GM19328 (cell line): ENCODE measurements around the gene KRTAP13-2.

Experiments
- ATAC-seq: cut with Tn5 transposase; IDR thresholded peaks from one replicate; pipeline ENCODE4 v1.9.1; 2021; ENCODE audit warnings: mild to moderate bottlenecking, moderate library complexity; ENCODE audit not compliant: unreplicated experiment

Gene KRTAP13-2, protein sequence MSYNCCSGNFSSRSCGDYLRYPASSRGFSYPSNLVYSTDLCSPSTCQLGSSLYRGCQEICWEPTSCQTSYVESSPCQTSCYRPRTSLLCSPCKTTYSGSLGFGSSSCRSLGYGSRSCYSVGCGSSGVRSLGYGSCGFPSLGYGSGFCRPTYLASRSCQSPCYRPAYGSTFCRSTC

DNA sequence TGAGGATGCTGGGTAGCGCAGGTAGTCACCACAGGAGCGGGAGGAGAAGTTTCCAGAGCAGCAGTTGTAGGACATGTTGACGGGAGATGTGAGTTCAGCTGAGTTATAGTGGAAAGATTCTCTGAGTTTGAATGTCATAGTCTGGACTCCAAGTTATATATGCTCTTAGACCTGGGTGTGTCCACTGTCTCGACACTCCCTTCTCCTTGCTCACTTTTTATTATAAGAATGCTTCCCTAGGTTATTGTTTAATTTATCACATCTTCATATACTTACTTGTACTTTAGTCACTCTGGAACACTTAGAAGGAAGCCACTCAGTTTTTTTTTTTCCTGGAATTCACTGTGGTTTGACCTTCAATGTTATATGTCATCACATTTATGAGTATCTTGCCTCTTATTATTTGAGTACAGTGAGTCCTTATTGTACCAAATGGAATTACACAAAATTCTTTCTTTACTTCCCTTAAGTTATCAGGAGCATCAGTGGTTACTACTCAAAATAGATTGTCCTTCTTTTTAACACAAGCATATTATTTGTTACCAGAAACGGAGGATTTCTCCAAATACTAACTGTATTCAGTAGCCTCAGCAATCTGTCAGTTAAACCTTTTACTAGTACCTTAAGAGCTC, at the start of gene KRTAP13-2:
TSS of gene KRTAP13-2 (minus strand) at position 133 of the 632 bp plus-strand sequence. CDS start at position 75, 58 bp downstream.
- ATAC-seq: no peak

DNA sequence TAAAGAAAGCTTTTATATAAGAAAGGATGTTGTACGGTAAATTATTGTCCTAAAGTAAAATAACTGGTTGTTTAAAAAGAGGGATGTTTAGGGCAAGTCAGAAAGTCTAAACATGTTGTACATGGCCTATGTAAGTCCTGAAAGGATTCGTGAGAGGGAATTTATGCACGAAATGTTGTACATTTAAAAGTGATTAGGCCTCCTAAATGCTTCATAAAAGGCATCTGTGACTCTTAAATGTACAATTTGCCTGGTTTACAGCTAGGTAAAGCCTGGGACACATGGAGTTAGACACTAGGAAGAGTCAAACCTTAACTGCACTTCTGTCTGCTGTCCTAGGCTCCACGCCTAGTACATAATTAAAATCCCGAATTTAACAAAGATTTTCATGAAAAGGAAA, 43.9 kb upstream of the KRTAP13-2 start:
- ATAC-seq: no peak

DNA sequence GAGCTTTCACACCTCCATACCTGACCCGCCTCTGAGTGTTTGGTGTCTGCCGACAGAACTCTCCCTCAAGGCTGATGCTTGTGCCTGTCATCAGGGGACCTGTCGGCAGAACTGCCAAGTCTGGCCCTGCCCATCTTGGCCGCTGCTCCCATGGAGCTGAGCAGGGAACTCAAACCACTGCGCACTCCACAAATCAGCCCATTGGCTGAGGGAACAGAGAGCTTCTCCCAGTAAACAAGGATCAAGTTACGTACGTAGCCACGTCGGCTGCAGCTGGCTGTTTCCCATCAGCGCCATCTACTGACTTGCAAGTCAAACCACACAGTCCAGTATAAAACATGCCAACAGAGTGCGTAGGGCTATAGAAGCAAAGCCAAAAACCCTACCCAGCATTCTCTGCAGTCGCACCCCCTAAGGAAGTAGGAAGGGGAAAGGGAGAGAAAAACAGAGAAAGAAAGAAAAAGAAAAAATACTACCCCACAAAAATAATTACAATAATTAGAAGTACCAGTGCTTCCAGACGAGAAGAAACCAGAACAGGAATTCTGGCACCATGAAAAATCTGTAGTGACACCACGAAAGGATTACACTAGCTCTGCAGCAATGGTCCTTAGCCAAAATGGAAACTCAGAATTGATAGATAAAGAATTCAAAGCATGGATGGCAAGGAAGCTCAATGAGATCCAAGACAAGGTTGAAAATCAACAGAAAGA, 36.9 kb upstream of the KRTAP13-2 start:
- no peak for ATAC-seq

DNA sequence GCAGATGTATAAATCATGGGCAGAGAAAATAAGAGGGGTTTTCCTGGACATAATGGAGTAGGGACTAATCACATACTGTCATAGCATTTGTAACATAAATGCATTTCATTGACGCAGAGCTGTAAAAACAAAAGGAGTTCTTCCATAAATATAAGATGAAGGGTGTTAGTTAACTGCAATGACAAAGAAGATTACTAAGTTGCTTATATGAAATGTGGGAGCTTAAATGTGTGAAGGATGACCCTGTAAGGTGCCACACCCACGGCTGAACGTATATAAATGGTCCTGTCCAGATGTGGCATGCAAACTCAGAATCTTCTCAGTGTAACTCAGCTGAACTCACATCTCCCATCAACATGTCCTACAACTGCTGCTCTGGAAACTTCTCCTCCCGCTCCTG, 23.7 kb upstream of the KRTAP13-2 start, which contains the start of gene KRTAP13-1:
TSS of gene KRTAP13-1 (plus strand) at position 301 of the 400 bp plus-strand sequence. CDS start at position 357, 56 bp downstream.
- ATAC-seq: no peak

DNA sequence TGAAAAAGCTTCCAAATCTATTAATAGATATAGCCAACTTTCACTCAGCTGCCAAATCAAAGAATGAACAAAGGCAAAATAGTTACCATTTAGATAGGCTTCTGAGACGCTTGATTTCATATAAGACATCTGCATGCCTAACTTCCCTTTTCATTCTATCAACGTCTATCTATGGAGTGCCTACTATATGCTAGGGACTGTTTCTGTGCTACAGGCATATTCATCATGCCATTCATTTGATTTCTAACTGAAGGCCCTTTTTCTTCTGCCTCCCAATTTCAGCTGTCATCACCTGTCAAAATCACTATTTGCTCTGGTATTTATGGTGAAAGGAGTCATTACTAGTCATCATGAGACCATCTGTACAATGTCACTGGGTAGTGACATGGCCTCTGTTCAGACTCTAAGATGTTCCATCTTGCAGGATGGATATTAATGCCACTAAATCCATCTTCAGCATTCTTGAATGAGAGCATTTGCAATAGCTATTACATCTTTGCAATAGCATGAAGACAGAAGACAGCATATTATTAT, 19.5 kb upstream of the KRTAP13-2 start:
- no peak for ATAC-seq

DNA sequence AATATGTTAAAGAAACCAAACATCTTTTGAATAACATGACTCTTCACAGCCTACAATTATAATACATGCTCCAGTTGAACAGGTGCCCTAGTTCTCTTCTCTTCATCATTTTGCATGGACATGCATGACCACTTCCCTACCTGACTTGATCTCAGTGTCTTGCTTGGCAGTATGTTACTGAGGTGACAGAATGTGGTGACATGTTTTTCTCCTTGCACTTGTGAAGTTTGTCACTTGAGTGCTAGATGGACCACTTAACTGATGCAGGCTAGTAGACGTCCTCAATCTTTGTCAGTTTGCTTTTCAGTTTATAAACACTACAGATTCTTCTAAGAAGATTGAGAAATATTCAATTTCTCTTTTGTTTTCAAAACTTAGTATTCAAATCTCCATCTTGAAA, 10.1 kb upstream of the KRTAP13-2 start:
- no peak for ATAC-seq

DNA sequence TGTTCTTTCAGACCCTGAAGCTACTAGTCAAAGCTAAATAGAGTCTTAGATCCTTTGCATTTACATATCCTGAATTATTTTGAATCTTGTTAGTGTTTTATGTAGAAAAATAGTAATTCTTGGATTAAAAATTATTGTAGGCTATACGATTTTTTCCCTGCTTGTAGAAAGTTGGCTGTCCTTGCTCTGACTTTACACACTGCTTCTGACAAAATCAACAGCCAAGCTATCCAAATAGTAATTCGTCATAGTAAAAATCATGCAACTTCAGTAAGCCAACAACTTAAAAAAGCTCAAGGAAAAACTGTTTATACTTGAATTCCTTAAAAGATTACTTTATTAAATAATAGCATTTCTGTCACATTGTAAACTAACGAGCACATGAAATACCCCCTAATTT, 16.2 kb downstream of the KRTAP13-2 start:
- no peak for ATAC-seq

DNA sequence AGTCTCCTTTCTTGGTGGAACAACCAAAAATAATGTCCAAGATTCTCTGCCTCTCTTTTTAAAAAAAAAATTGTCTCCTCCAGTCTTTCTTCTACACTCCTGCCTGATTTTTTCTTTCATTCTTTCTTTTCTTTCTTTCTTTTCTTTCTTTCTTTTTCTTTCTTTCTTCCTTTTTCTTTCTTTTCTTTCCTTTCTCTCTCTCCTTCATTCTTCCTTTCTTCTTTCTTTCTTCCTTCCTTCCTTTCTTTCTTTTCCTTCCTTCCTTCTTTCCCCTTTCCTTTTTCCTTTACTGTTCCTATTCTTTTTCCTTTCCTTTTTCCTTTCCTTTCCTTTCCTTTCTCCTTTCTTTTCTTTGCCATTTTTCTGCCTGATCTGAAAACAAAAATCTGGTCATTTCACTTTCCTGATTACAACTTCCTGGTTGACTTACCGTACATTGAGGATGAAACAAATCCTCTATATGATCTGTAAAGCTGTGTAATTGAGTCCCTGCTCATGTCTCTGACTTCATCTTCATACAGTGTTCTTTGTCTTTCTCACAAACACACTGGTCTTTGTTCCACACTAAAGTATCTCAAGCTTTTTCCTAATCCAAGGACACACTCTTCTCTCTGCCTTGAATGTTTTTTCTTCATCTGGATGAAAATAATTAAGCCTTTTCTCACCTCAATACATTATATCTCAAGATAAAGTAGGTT, 17.6 kb downstream of the KRTAP13-2 start:
- no peak for ATAC-seq

DNA sequence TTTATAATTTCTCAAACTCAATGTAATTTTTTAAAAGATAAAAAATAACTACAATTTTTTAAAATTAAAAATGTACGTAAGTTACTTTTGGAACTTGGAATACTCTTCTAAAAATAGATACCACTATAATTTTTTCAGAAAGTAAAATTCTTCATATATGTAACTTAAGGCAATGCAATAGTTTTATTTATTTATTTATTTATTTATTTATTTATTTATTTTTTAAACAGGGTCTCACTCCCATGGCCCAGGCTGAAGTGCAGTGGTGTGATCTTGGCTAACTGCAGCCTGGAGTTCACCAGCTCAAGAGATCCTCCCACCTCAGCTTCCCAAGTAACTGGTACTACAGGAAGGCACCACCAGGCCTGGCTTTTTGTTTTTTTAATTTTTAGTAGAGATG, 20.5 kb downstream of the KRTAP13-2 start:
- ATAC-seq: no peak

DNA sequence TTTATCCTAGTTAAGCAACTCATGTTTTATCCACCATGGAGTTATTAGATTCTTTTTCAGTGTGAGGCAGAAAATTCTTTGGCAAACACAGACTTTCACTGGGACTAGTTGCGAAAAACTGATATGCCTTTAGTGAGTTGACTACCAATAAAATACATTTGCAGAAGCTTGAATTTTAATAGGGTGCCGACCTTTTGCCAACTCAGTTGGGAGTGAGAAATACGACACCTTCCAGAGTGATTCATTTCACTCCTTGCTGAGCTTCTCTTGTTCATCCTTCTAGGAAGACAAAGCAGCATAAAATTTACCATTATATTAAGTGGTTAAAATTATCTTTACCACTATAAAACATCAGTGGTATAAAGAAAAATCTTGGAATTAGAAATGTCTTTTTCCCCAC, 22.5 kb downstream of the KRTAP13-2 start:
- ATAC-seq: no peak

DNA sequence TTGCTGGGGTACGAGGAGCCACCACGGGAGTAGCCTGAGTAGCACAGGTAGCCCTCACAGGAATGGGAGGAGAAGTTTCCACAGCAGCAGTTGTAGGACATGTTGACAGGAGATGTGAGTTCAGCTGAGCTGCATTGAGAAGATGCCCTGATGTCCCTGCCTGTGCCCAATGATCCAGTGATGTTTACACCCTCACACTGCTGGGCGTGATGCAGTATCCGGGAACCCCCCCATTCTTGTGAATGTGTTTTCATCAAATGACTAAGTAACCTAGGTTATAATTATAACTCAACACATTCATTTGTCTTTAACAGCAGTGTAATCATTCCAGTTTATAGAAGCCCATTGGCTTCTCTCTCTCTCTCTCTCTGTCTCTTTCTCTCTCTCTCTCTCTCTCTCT, 23.6 kb downstream of the KRTAP13-2 start, which contains the start of gene KRTAP23-1:
TSS of gene KRTAP23-1 (minus strand) at position 101 of the 400 bp plus-strand sequence. CDS start at position 101, 0 bp downstream.
- ATAC-seq: no peak

DNA sequence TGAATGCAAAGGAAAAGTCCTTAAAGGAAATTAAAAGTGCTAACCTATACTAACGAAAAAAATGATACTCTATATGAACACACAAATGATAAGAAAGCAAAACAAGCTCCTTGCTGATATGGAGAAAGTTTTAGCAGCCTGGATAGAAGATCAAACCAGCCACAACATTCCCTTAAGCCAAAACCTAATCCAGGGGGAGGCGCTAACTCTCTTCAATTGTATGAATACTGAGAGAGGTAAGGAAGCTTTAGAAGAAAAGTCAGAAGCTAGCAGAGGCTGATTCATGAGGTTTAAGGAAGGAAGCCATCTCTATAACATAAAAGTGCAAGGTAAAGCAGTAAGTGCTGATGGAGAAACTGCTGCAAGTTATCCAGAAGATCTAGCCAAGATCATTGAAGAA, 27.1 kb downstream of the KRTAP13-2 start:
- no peak for ATAC-seq

DNA sequence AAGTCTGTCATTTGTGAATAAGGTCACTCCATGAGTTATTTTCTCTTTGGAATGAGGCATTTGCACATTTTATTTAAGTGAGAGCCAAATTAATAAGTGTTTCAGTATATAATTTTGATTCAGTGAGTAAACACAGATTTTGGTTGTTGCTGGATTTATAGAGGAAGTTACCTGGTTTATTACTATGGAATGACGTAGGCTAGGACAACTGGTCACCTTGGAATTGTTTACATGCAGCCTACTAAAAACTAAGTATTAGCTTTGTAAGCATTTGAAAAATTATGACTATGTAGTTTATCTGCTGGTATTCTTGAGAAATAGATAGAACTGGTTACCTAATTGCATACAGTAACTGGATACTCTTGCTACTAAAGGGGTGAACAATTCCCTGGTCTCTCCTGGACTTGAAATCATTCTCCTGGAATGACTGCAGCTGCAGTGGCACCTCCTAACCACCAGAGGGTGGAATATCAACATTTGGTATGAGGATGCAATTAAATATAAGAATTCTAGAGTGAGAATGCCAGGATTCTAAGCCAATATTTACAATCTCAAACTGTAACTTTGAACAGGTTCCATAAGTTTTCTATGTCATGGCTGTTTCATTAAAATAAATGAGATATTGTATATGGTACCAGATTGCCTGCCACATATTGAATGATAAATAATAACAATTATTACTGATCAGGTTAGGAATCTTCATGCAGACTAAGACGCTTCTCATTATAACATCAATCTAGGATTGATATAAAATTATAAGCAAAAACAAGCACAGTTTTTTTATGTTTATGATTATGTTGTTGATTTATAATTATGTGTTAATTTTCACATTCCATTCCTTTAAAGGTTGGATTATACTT, 31.1 kb downstream of the KRTAP13-2 start:
- no peak for ATAC-seq

DNA sequence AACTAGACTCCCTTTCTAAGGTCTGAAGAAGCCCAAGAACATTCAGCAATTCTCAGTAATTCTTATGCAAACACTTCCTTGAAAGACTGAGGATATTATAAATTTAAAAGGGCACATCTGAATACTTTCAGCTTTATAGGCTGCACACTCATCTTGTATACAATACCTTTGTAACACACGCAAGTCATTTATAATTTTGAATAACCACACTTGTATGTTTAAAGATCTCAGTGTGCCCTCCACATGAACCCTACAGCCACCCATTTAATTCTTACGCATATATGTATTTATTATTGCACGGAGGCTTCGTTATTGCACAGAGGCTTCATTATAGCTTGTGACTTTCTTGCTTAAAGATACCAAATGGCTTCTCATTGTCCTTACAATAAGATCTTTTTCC, 33.4 kb downstream of the KRTAP13-2 start:
- ATAC-seq: no peak

DNA sequence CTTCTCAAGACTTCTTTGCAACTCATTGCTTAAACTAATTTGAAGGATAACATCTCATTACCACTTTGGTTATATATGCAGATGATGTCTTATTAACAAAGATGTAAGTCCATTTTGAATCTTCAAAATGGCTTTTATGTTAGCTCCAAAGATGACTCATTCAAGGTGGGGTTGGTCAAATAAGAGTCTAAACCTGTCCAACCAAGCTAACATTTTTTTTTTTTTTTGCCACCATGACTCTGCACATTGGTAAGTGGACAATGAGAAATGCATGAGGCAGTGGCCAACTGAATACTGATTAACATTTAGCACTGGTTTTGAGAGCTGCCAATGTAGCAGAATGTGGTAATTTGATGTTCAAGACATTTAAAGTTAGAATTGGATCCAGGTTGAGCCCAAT, 34.3 kb downstream of the KRTAP13-2 start:
- ATAC-seq: no peak

DNA sequence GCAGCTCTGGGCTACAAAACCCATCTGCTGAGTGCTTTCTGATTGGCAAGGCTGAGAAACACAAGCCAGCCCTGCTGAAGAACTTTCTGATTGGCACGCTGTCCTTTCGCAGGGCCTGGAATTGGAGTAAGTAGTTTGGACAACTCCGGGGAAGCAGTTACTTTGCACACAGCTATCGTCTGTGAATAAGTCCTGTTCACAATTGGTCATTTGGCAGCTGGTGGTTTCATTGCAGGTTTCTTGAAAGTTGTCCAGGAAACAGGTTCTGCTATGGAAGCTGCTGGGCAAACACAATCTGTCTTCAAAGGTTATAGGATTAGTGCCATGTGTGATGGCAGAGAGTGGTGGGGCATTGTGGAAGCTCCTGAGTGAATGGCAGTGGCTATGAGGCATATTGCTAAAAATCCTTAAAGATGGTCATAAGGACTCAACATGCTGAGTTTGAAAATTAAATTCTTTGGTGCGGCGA, 34.8 kb downstream of the KRTAP13-2 start, which contains the start of gene KRTAP27-1:
TSS of gene KRTAP27-1 (minus strand) at position 419 of the 469 bp plus-strand sequence. CDS start at position 393, 26 bp downstream.
- no peak for ATAC-seq

DNA sequence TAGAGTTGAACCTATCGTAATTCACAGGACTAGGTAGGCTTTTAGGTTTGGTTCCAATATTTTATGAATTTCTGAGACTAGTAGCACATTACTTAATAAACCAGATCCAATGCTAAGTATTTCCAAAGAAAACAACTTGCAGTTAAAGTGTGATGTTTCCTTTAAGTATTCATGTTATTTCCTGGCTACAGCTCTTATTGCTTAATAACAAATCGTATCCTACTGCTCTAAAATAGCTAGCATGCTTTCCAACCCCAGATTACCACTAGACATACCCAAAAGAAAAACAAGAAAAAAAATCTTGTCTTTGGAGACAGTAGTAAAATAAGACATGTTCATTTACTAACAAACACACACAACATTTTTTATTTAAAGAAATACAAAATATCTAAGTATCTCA, 35.5 kb downstream of the KRTAP13-2 start:
- no peak for ATAC-seq

DNA sequence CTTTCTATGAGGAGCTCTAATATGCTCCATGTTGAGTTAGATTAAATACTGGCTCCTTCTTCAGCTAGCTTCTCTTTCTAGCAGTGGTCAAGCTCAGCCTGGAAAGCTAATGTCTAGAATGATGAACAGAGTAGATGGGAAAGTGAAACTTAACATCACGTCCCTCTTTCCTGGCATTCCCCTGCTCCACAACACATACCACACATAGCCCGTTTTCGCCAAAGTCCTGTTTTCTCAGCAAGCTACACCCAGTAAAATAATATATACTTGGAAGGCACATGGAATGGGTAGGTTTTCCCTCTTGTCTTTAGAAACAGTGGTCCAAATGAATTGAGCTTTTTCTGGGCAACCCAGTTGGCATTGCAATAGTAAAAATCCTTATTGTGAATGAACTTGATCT, 38.3 kb downstream of the KRTAP13-2 start:
- no peak for ATAC-seq

DNA sequence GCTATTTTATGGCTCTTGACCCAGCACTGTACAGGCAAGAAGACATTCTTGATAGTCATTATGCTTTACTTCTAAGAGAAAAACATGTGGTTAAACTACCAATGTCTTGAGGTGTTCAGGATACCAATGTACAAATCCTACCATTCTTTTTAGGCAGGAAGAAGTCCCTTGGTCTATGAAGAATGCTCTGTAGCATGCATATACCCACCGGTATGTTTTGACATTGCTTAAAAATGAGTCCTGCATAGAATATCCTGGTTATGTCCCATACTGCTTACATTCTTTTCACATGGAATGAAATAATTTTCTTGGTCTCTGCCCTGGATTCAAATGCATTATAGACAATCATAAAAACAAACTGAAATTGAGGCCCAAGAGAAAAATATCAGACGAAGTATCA, 39.4 kb downstream of the KRTAP13-2 start:
- ATAC-seq: no peak
